HG03045 (cell line): ENCODE measurements around the gene INS.

Experiments used
- ATAC-seq: cut with Tn5 transposase; IDR thresholded peaks from one replicate; pipeline ENCODE4 v1.9.1; 2021; ENCODE audit warnings: mild to moderate bottlenecking, moderate library complexity; ENCODE audit not compliant: unreplicated experiment

Gene INS

GRCh38 chr11:2167141-2168045 is 6.4 kb upstream of the INS start:
- ATAC-seq = no peak

- ATAC-seq = no peak
Measured at GRCh38 chr11:2166091-2166851, 5.3 kb upstream of the INS start.

- ATAC-seq = no peak
Measured at GRCh38 chr11:2165571-2165970, 4.6 kb upstream of the INS start.

DNA sequence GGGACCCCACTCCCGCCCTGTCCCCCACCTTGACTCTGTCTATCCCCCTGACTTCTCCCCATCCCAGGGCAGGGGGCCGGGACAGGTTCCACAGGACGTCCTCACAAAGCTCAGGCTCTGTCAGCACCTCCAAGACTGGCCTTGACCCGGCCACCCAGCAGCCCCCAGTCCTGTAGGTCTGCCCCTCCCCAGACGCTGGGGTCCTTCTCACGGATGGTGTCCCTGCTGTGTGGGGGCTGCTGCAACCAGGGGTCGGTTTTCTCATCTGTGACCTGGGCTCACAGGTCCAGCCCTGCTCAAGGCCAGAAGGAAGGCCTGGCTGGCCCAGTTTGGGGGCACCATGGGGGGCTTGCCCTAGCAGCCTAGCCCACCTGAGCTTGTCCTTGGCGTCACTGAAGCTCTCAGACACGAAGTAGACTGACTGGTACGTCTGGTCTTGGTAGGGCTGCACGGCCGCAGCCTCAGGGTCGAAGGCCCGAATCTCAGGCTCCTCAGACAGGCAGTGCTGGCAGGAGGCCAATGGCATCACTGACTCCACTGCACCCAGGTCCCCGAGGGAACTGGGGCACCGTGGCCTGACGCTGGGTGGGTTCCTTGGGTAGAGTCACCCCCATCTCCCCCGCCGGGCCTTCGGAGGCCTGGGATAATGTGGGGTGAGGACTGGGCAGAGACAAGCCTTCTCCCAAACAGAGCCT is 4.0 kb upstream of the INS start:
- no peak for ATAC-seq

- ATAC-seq = no peak
Measured at GRCh38 chr11:2164081-2164480, 3.1 kb upstream of the INS start.

- ATAC-seq = no peak
Measured at GRCh38 chr11:2163428-2163978, 2.5 kb upstream of the INS start.

DNA sequence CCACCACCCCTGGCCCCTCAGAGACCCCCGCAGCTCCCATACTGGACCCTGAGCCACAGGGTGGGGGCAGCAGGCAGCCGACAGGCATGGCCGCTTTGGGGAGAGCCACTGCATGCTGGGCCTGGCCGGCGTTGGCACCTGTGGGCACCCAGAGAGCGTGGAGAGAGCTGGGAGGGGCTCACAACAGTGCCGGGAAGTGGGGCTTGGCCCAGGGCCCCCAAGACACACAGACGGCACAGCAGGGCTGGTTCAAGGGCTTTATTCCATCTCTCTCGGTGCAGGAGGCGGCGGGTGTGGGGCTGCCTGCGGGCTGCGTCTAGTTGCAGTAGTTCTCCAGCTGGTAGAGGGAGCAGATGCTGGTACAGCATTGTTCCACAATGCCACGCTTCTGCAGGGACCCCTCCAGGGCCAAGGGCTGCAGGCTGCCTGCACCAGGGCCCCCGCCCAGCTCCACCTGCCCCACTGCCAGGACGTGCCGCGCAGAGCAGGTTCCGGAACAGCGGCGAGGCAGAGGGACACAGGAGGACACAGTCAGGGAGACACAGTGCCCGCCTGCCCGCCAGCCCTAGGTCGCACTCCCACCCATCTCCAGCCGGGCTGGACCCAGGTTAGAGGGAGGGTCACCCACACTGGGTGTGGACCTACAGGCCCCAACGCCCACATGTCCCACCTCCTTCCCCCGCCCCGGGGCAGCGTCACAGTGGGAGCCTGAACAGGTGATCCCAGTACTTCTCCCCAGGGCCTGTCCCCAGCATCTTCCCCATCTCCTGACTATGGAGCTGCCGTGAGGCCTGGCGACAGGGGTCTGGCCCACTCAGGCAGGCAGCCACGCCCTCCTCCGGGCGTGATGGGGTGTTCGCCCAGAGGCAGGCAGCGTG is 1.2 kb downstream of the INS start:
- no peak for ATAC-seq

GRCh38 chr11:2158966-2159365 is 2.0 kb downstream of the INS start:
- ATAC-seq = no peak

- no peak for ATAC-seq
Measured at GRCh38 chr11:2158296-2158737, 2.7 kb downstream of the INS start.

DNA sequence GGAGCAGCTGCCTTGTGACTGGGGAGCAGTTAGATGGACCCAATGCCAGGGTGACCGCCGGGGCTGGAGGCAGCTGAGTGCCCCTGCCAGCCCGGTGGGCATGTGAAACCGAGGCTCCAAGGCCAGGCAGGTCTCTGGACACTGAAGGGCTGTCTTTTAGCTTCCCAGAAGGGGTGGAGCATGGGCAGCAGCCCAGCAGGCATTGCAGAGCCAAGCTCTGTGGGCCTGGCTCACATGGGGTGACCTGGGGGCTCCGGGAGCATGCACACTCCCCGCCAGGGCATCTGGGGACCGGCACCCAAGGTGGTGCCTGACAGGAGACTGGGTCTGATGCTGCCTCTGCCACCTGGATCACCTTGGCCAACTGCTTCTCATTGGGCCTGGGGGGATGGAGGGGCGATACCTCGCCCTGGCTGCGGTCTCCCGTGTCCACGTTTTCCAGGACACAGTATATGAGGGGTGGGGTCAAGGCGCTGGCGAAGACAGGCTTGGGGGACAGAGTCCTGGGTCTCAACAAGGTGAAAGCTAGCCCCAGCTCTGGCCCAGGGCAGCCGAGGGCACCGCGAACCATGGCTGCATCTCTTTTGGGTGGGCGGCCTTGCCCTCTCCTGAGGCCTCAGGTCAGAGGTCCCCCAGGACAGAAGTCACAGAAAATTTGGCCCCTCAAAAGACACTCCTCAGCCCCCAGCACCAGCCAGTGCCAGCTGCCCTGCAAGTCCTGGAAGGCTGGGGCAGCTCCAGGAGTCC is 3.5 kb downstream of the INS start:
- no peak for ATAC-seq

- no peak for ATAC-seq
Measured at GRCh38 chr11:2156416-2157182, 4.4 kb downstream of the INS start.

GRCh38 chr11:2155511-2155910 is 5.5 kb downstream of the INS start:
- no peak for ATAC-seq

GRCh38 chr11:2154889-2155288 is 6.1 kb downstream of the INS start:
- no peak for ATAC-seq

DNA sequence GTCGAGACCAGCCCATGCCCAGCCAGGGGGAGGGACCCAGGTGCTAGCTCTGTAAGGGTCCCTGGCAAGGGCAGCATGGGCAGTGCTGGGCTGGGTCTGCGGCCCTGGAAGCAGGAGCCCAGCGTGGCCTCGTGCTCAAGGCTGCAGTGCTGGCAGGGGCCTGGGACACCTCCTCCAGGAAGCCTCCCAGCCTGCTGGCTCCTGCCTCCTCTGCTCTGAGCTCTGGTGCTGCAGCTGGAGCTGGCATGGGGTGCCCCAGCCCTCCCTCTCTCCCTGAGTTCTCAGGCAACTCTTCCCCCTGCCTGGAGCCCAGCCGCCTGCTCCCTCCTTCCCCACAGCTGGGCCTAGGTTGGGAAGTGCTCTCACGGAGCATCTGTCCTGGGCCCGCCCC is 6.8 kb downstream of the INS start:
- ATAC-seq = no peak

GRCh38 chr11:2153581-2154194 is 7.3 kb downstream of the INS start:
- no peak for ATAC-seq

DNA sequence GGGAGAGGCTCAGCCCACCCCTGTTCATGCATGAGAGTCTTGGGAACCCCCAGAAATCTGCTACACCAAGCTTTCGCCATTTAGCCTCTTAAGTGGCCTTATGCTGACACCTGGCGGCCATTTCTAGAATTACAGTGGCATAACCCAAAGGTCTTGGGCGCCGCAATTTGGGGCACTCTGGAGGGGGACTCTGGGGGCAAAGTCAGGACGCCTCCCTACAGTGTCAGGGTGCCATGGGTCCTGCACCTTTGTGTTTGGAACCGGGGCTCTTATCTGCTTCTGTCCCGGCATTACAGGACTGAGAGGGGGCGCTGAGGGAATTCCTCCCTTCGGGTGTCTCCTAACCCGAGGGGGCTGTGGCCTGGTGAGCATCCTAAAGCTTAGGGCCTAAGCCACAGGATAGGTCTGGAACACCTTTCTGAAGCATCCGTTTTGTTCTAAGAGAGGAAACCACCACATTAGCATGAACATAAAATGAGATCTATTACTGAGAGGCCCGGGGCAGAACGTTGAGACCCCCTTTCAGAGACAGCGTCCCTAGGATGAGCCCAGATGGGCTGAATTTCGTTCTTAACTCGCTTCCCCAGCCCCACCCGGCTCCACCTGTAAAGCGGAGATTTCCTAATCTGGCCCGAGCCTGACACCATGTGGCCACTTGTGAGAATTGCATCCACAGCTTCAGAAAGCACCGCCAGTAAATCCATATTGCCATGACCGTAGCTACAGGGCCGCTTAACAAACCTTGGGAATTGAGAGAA is 9.3 kb downstream of the INS start:
- ATAC-seq = no peak
